Bronchial epithelial cell (primary cell): ENCODE data around the gene ASIC2. TPM values are rescaled to one million over a fixed set of nuclear protein-coding genes. Genes with fewer than 3 reads are reported as not detected.

Experiments used
- DNase-seq: peaks from one replicate; pipeline ENCODE4 v3.0.0-alpha.2; 2010; ENCODE audit warnings: low read depth
- FAIRE-seq: peaks from 2 replicates; lab custom pipeline; 2011; peaks lifted over from hg19 to GRCh38; lab: Jason Lieb, UNC
- H3K27me3 ChIP-seq: 2 replicates; pipeline ENCODE4 v1.5.1; 2011; ENCODE audit warnings: low read length; ENCODE audit not compliant: control insufficient read depth, insufficient read depth
- H3K36me3 ChIP-seq: 2 replicates; pipeline ENCODE4 v1.5.1; 2011; ENCODE audit warnings: low read length; ENCODE audit not compliant: control insufficient read depth, insufficient read depth
- H3K4me3 ChIP-seq: 2 replicates; pipeline ENCODE4 v1.5.1; 2011; ENCODE audit warnings: mild to moderate bottlenecking, low read depth, low read length, control low read depth
- total RNA-seq: library from RNA; depleted of rRNA; stranded (reverse); fragments of >200 nt; gene quantifications from 2 replicates; pipeline ENCODE4 v1.2.1, GENCODE V29; 2014
- TF ChIP-seq, protein P1 (sequence below): IDR thresholded peaks from 2 replicates; pipeline ENCODE4 v1.5.1; 2011; ENCODE audit warnings: mild to moderate bottlenecking, moderate library complexity, low read length, control low read depth, inconsistent platforms; ENCODE audit not compliant: insufficient read depth, severe bottlenecking

ASIC2 gene
- total RNA-seq, 1 donor from 2014 or later, result not detected

GRCh38 chr17:33055746-33056145 is 237.3 kb downstream of the ASIC2 start:
- FAIRE-seq (no peak), DNase-seq (no peak)
- Histone ChIP-seq H3K36me3 (no peaks in the 10 kb centered on the region), H3K27me3 (no peaks in the 10 kb centered on the region), H3K4me3 (no peak overlapping the region)
- TF ChIP-seq, protein P1, sequence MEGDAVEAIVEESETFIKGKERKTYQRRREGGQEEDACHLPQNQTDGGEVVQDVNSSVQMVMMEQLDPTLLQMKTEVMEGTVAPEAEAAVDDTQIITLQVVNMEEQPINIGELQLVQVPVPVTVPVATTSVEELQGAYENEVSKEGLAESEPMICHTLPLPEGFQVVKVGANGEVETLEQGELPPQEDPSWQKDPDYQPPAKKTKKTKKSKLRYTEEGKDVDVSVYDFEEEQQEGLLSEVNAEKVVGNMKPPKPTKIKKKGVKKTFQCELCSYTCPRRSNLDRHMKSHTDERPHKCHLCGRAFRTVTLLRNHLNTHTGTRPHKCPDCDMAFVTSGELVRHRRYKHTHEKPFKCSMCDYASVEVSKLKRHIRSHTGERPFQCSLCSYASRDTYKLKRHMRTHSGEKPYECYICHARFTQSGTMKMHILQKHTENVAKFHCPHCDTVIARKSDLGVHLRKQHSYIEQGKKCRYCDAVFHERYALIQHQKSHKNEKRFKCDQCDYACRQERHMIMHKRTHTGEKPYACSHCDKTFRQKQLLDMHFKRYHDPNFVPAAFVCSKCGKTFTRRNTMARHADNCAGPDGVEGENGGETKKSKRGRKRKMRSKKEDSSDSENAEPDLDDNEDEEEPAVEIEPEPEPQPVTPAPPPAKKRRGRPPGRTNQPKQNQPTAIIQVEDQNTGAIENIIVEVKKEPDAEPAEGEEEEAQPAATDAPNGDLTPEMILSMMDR, result no peak

- Histone ChIP-seq H3K36me3 (no peaks in the 10 kb centered on the region), H3K4me3 (no peak overlapping the region), H3K27me3 (no peaks in the 10 kb centered on the region)
- TF ChIP-seq, protein P1, result no peak
- FAIRE-seq, result no peak
- no peak for DNase-seq
Measured at GRCh38 chr17:33055171-33055611, 237.9 kb downstream of the ASIC2 start.

DNA sequence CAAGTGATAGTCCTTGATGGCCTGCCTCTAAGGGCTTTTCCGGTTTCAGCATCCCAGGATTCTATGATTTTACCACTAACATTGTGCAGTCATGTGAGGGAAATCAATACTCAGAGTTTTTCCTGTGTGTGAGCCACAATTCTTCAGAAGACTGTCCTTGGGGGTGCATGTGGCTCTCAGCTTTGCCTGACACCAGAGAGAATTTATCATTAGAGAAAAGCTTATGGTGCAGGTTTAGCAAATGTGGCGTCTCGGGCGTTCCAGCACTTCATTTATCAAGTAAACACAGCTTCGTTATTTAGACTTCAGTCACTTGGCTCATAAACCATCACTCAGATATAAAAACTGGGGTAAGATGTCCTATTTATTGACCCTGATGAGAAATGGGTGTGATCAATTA is 238.7 kb downstream of the ASIC2 start:
- DNase-seq (no peak), FAIRE-seq (no peak)
- H3K4me3 ChIP-seq, result no peak overlapping the region
- H3K27me3 ChIP-seq, result no peaks in the 10 kb centered on the region
- no peaks in the 10 kb centered on the region for H3K36me3 ChIP-seq
- TF ChIP-seq, protein P1, result no peak

- TF ChIP-seq, protein P1, result no peak
- peak; percentile 23 for FAIRE-seq
- no peak overlapping the region for H3K4me3 ChIP-seq
- H3K36me3 ChIP-seq, result no peaks in the 10 kb centered on the region
- no peak for DNase-seq
- H3K27me3 ChIP-seq, result peaks cover 2% of the 10 kb centered on the region
Measured at GRCh38 chr17:33053676-33054075, 239.4 kb downstream of the ASIC2 start.

DNA sequence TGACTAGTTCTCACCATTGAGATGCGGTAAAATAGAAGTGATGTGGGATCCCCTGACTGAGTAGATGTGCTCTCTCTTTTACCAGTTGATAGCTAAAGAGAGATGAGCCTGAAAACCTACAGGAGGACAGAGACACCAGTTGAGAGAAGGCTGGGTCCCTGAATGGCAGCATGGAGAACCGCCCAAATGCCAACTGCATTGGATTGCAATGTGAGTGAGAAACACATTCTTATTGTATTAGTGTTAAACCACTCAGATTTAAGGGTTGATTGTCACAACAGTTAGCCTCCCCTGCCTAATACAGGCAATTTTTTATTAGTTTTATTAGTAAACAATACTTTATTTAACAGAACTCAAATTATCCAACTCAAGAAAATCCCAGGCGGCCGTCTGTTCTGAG is 240.2 kb downstream of the ASIC2 start:
- Histone ChIP-seq H3K36me3 (no peaks in the 10 kb centered on the region), H3K4me3 (no peak overlapping the region), H3K27me3 (peaks cover 2% of the 10 kb centered on the region)
- peak; percentile 20 for DNase-seq
- TF ChIP-seq, protein P1, result no peak
- peak; percentile 32 for FAIRE-seq

DNA sequence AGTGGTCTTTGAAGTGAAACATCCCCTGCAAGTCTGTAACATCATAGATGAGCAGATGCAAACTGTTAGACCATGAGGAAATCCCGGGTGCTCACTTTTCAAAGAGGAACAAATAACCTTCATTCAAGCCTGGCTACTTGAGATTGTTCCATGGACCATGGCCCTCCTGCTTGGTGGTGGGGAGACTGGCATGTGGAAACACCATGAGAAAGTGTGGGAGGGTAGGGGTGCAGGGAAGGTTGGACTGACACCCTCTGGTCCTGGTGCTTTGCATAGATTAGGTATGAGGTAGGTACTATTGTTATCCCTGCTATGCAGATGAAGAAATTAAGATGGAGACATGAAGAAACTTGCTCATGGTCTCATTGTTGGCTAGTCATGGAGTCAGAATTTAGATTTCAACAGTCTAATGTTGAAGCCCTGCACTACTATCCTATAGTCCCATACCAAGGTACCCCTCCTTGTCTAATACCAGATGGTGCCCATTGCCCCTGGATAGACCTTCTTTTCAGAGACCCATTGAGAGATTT is 242.4 kb downstream of the ASIC2 start:
- Histone ChIP-seq H3K27me3 (peaks cover 2% of the 10 kb centered on the region), H3K36me3 (no peaks in the 10 kb centered on the region), H3K4me3 (no peak overlapping the region)
- TF ChIP-seq, protein P1, result no peak
- DNase-seq, result peak; percentile 52
- no peak for FAIRE-seq
